CD4-positive, alpha-beta T cell treated with Interferon alpha-2 for 1 hour (primary cell): ENCODE data around the gene CDC73.

Experiments
- DNase-seq, 2 donors: peaks; one replicate each; pipeline ENCODE4 v3.0.0-alpha.2; 2020 to 2022

Gene CDC73

DNA sequence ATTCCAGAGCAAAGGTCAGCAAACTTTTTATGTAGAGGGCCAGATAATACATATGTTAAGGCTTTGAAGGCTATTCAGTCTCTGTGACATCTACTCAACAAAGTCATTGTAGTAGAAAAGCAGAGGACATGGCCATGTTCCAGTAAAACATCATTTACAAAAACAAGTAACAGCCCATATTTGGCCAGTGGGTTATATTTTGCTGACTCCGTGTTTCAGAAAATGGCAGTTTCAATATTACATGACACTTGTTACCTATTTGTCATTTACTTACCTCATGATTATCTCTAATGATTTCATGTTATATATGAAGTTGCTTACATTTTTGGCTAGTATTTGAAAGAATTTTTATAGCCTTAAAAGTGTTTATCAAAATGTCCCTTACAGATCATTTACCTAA is 182.0 kb downstream of the CDC73 start:
- no peak for DNase-seq
